Inflammatory macrophage treated with lipopolysaccharide for 1 hour (primary cell): ENCODE data around the gene L3HYPDH.
A peak's percentile ranks its signal among the peaks of the same experiment; 100 is the strongest.
"Not testable (repeated sequence)": the region's sequence is repeated elsewhere in the genome, so short reads cannot be mapped to it uniquely, and the experiment has no call there.

Source experiments
- DNase-seq, 2 donors: peaks; one replicate each; pipeline ENCODE4 v3.0.0-alpha.2; 2020 to 2022

Gene L3HYPDH

DNA sequence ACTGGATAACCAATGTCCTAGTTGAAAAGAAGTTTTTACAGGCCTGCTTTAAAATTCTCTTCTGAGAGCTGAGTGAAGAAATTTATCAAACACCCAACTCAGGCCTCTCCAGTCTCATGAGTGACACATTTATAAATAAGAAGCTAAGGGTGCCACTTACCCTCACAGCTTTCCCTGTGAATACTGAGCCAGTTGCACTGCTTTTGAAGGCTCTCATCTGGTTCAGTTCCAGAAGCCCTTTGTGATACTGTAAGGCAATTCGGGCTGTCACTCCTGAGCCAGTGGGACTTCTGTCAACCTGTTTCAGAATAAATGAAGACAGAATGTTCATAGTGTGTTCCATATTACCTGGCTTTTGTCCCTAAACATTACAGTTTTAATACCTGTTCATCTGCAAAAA lies 8.5 kb downstream of the L3HYPDH start:
- DNase-seq = no peak

DNA sequence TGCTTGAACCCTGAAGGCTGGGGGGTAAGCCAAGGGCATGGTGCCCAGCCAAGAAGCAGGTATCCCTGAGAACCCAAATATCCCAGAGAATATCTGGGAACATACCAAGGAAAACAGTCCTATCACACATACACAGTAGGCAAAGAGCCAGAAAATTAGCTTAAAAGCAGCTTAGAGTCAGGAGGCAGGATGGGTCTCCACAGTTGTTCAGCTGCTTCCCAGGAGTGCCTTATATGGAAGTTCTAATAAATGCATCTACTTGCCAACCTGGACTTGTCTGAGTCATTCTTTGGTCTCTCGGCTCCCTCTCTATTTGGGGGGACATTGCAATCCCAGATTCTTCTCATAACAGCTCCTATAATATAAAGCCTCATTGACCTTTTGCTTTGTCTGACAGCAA lies 10.0 kb downstream of the L3HYPDH start:
- no peak for DNase-seq

GRCh38 chr14:59465316-59466135 lies 18.7 kb downstream of the L3HYPDH start, which contains the start of gene GPR135:
Gene GPR135, minus strand, starts transcription at chr14:59465380. Its CDS starts 154 bp downstream, at chr14:59465226.
- DNase-seq = no peak

DNA sequence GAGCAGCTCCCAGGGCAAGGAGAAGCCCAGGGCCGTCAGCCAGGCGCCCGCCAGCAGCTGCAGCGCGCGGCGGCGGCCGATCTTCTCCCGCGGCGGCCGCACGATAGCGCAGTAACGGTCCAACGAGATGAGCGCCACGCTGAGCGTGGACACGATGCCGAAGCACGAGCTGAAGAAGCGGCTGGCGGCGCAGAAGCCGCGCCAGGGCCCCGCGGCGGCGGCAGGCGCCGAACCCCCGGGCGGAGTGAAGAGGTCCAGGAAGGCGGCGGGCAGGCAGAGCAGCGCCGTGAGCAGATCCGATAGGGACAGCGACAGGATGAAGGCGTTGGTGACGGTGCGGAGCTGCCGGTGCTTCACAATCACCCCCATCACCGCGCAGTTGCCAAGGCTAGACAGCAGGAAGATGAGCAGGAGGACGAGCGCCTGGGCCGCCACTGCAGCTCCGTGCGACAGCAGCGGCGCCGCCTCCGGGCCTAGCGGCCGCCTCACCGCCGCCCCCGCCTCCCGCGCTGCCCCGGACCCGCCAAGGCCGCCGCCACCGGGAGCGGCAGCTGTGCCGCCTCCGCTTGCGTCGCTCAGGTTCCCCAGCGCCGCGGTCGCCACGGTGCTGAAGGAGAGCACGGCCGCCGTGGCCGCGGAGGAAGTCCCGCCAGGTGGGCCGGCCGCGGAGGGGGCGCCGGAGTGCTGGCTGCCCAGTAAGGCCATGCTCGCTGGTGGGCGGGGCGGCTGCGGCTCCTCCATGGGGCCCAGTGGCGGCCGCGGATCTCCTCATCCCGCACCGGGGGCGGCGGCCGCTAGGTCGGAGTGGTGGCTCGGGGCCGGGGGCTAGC lies 19.5 kb downstream of the L3HYPDH start:
- peak in 1 of 2 donors; percentile 9 for DNase-seq

- DNase-seq = no peak
These were observed 20.3 kb downstream of the L3HYPDH start for GRCh38 chr14:59463787-59464485.

GRCh38 chr14:59461891-59462290 lies 22.3 kb downstream of the L3HYPDH start:
- DNase-seq = no peak

- DNase-seq = no peak
These were observed 23.8 kb downstream of the L3HYPDH start for GRCh38 chr14:59460378-59460777.

DNA sequence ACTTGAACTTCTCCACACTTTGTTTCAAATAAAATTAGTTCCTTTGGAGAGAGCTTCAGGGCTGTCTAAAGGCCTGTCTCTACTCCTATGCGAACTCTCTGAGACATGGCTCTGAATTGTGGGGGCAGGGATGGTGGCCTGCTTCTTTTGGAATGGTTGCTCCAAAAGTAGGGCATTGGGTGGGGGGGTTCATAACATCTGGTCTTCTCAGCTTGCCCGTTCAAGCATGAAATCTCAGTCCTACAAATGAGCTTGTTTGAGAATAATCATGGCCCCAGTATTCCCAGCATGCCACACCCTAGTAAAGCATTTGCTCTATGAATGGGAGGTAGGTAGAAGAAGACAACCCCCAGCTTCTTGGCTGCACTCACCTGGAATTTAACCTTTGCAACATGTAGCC lies 25.7 kb downstream of the L3HYPDH start:
- DNase-seq = no peak

- DNase-seq = no peak
These were observed 28.8 kb downstream of the L3HYPDH start for GRCh38 chr14:59455411-59455810.

GRCh38 chr14:59454139-59454538 lies 30.1 kb downstream of the L3HYPDH start:
- DNase-seq = no peak

DNA sequence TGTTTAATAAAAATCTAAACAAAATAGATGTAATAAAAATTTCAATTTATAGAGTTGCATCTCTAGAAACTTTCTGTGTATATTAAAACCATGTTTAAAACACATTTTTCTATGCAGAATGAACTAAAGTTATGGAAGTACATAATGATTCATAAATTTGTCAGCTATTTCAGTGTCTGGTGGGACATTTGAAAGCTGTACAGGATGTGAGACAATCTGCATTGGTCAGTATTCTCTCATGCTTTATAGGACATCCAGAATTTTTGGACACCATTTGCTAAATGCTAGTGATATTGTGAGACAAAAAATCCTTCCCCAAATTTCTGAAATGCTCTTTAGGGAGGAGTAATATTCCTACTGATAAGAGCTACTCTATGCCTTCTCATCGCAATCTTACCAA lies 32.4 kb downstream of the L3HYPDH start:
- no peak for DNase-seq

GRCh38 chr14:59450716-59451115 lies 33.5 kb downstream of the L3HYPDH start:
- DNase-seq = no peak

DNA sequence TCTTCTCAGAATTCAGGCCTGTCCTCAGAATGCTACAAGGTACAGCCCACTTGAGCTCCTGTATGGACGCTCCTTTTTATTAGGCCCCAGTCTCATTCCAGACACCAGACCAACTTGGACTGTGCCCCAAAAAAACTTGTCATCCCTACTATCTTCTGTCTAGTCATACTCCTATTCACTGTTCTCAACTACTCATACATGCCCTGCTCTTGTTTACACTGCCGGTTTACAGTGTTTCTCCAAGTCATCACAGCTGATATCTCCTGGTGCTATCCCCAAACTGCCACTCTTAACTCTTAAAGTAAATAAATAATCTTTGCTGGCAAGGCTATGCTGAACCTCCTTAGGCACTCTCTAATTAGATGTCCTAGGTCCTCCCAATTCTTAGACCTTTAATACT lies 35.5 kb downstream of the L3HYPDH start:
- DNase-seq = not testable (repeated sequence)

DNA sequence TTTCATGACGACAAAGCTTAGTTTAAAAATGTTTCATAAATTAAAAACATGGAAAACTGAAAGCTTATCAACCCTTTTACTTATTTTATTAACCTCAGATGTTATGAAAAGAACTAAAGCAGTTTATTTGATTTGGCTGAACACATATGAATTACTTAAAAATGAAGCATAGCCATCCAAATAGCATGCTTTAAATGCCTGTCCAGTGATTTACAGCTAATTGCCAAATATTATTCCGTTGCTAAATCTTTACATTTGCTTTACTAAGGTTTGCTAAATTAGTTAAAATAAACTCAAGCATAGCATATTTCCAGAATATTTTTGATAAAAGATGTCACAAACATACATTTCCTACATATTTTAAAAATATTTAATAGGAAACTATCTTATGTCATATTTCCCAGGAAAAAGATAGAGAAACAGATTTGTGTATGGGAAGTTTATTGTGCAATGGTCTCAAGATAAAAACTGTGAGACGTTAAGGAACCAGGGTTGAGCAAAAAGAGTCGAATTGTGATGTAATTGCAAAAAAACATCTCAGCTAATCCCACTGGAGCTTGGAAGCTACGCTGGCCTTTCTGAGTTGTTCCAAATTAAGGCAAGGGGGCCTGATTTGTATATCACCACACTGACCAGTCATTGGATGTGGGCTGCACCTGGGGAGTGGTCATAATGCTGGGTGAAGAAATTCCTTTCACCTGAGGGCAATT lies 44.8 kb downstream of the L3HYPDH start:
- peak; percentile 18 to 19 for DNase-seq

GRCh38 chr14:59438195-59438647 lies 46.0 kb downstream of the L3HYPDH start:
- DNase-seq = no peak

DNA sequence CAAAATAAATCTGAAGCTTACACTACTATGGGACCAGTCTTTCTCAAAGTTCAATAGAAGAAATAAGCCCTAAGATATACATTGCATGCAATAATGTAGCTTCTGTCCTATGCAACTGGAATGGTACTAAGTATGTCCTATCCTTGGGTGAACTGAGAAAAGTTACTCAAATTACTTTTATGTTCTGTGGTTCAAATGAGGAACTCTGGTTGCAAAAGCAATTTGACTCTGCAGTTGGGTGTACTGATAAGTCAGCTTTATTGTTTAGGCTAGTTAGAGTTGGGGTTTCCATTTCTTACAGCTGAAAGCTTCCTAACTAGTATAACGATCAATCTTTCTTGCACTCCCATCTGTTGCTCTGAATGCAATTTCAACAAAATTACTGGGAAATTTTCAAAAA lies 48.2 kb downstream of the L3HYPDH start:
- peak; percentile 35 to 46 for DNase-seq

DNA sequence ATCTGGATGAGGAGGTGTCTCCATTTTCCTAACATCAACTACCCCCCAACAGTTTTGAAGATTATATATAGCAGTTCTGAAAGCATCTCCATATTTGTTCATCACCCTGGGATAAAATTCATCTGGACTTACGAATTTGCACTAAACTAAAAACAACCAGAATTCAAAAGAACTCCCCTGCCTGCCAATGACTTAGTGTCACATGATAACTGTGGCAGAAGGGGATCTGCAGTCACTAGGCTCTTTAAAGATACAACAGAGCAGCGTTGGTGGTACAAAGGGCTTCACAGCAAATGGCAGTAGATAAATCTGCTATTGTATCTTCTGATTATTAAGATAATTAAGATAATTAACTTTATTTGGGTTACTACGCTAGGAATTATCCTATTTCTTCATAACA lies 49.1 kb downstream of the L3HYPDH start:
- no peak for DNase-seq

GRCh38 chr14:59429790-59430189 lies 54.4 kb downstream of the L3HYPDH start:
- no peak for DNase-seq

DNA sequence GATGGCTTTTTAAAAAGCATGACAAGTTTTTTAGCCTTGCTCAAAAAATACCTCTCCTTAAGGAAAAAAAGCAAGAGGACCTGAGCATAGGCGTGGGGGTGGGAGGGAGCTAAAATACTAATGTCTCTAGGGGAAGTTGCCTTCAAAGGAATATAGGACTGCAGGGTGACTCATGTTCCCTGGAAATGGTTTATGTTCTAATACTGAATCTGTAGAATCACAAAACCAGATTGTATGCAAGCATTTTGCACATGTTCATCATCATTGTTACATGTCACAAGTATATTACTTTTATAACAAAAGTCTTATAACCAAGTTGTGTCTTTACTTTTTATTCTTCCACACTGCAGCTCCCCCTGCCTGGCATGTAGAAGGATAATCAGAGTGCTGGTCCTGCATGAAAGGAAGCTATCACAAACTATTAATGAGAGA lies 55.6 kb downstream of the L3HYPDH start:
- DNase-seq = peak; percentile 58 to 64

DNA sequence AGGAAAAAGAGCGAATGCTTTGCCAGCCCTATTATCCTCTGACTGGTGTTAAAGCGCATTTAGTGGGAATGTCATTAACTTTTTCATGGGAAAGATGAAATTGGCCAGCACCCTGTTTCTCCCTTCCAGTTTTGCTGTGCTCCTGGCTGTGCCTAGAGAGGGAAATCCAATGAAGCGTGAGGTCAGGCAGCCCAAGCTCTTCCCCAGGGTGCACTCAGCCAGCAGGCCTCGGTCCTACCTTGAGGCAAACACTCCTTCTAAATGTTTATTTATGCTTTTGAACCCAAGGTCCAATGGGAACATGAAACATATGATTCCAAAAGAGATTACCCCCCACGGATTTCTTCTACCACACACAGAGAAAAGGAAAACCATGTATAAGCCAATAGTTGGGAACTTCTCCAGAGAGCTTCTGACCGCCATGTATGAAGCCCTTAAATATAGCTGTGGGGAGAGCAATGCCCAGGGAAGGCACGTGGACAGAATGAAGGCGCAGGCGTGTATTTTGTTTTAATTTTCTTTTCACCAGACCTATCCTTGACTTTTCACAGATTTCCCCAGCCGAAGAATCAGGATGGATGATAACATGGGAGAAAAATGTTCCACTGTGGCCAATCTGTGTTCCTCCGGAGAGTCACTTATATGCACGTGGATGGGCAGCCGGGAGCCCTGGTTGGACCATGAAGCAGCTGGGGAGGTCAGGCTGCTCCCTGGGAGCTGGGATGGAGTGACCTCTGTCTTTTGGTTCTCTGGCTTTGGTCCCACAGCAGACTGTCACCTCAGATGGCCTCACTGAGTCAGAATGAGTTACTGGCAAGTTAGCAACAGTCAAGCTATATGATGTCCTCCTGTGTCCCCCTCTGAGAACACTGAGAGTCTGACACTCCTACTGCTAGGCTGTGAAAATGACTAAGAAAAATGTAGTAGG lies 56.3 kb downstream of the L3HYPDH start:
- DNase-seq = peak in 1 of 2 donors; percentile 17

GRCh38 chr14:59425322-59425935 lies 58.8 kb downstream of the L3HYPDH start:
- DNase-seq = no peak
